ENCODE results near the gene TBC1D2B. TPM values are rescaled to one million over a fixed set of nuclear protein-coding genes. Genes with fewer than 3 reads are reported as not detected.
A peak's percentile ranks its signal among the peaks of the same experiment; 100 is the strongest.

Gene TBC1D2B
- total RNA-seq, 2 donors from 2014 or later: 86.1 to 109 TPM

DNA sequence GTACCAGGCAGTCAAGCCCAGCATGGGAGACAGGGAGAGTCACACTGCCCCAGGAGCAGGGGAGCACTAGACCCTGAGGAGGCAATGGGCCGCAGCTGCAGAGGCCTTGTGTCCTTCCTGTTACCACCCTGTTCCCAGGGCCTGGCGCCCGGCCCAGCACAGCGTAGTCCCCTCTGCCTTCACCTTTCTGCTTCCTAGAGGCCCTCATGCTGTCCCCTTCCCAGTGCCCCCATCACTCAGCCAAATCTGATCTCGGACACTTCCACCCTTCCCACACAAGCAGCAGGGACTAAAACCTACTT is 6.9 kb upstream of the TBC1D2B start:
- H3K27ac Mint-ChIP-seq: no peak overlapping the region
- no peaks in the 10 kb centered on the region for H3K27me3 Mint-ChIP-seq
- no peak for ATAC-seq (replicated peaks)
- H3K36me3 Mint-ChIP-seq (ENCODE audit: low read depth): no peaks in the 10 kb centered on the region
- H3K9me3 Mint-ChIP-seq: no peaks in the 10 kb centered on the region
- H3K4me1 Mint-ChIP-seq: peaks cover 10% of the 10 kb centered on the region
- H3K4me3 Mint-ChIP-seq: no peak overlapping the region

DNA sequence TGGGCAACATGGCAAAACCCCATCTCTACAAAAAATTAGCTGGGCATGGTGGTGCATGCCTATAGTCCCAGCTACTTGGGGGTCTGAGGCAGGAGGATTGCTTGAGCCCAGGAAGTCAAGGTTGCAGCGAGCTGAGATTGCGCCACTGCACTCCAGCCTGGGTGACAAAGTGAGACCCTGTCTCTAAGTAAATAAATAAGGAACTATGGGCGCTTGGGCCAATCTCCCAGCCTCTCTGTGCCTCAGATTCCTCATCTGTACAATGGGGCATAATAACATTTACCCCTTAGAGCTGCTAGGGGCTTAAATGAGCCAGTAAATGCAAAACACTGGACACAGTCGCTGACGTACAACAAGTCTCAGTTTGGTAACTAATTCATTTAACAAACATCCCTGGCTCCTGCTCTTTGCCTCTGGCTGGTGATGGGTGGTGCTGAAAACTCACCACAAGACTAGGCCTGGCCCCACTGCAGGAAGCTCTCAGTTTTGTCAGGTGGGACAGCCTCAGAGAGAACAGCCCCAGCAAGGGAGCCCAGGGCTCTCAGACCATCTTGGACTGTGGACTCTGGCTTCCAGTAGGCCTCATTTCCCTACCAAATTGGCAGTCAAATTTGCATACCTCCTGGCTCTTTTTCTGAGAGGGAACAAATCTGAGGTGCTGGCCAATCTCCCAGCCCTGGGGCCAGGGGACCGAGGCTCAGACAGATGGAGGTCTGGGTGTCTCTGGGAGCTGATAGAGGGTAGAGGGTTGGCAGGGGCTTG is 6.4 kb upstream of the TBC1D2B start:
- no peaks in the 10 kb centered on the region for H3K27me3 Mint-ChIP-seq
- H3K4me1 Mint-ChIP-seq: peaks cover 10% of the 10 kb centered on the region
- no peak for ATAC-seq (replicated peaks)
- H3K9me3 Mint-ChIP-seq: no peaks in the 10 kb centered on the region
- no peak overlapping the region for H3K4me3 Mint-ChIP-seq
- no peaks in the 10 kb centered on the region for H3K36me3 Mint-ChIP-seq (ENCODE audit: low read depth)
- no peak overlapping the region for H3K27ac Mint-ChIP-seq

DNA sequence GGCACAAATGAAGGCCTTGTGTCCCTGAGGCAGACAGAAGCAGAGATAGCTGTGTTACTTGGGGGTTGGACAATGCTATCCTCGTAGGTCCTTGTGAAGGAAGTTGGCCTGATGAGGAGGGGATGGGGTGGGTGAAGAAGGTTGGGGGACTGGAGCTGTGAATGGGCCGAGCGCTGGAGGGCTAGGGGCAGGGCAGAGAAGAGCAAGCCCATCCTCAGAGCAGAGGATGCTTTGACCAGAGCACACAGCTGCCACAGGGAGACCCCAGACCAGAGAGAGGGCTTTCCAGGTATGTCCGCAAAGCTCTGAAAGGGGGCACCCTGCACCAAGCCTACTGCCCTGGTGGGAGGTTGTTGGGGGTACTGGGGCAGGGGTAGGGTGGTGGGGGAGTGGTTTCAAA is 5.7 kb upstream of the TBC1D2B start:
- H3K4me1 Mint-ChIP-seq: peaks cover 10% of the 10 kb centered on the region
- H3K36me3 Mint-ChIP-seq (ENCODE audit: low read depth): no peaks in the 10 kb centered on the region
- H3K27ac Mint-ChIP-seq: no peak overlapping the region
- H3K4me3 Mint-ChIP-seq: no peak overlapping the region
- H3K27me3 Mint-ChIP-seq: no peaks in the 10 kb centered on the region
- H3K9me3 Mint-ChIP-seq: no peaks in the 10 kb centered on the region
- ATAC-seq (replicated peaks): no peak

DNA sequence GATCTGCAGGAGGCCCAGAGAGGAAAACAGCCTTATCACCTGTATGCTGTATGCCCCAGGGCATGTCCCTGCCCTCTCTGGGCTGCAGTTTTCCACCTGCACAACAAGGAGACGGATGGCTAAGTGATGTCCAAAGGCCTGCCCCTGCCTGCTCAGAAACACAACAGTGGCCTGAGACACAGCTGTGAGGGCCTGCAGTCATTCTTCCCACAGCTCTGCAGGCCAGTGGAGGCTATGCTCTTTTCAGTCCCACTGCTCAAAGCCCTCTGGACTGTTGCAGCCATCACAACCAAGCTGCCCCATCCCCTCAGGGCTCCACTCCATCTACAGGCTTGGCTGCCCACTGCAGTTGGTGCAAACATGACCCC is 5.2 kb upstream of the TBC1D2B start:
- no peaks in the 10 kb centered on the region for H3K9me3 Mint-ChIP-seq
- peak overlapping the region; percentile 28 for H3K4me3 Mint-ChIP-seq
- no peaks in the 10 kb centered on the region for H3K36me3 Mint-ChIP-seq (ENCODE audit: low read depth)
- H3K27ac Mint-ChIP-seq: peak overlapping the region; percentile 47
- ATAC-seq (replicated peaks): no peak
- H3K27me3 Mint-ChIP-seq: no peaks in the 10 kb centered on the region
- H3K4me1 Mint-ChIP-seq: peaks cover 10% of the 10 kb centered on the region

DNA sequence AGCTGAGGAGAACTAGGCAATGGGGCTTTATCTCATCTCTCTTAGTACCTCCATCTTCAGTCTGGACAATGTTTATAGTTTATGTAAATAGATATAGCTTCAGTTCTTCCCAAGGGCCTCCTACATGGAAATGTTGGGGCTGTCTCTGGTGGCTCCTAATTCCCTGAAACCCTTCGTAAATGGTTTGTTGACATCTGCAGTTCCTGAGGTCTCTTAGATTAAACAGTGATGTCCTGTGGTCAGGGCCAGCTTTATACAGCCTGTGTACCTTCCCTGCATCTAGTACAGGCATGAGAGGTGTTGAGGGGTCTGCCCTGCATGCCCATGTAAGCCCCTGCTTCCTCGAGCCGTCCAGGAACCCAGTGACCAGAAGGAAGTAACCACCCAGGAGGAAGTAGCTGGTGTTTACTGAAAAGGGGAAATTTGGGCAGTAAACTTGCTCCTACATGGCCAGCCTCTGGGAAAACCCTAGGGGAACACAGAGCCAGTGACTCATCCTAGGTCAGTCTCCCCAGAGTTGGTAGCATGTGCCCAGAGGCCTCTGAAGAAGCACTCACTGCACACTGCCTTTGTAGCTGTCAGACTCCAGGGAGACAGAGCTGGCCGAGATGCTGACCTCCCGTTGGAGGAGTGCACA is 4.7 kb upstream of the TBC1D2B start:
- H3K4me3 Mint-ChIP-seq: peak overlapping the region; percentile 28
- no peaks in the 10 kb centered on the region for H3K27me3 Mint-ChIP-seq

DNA sequence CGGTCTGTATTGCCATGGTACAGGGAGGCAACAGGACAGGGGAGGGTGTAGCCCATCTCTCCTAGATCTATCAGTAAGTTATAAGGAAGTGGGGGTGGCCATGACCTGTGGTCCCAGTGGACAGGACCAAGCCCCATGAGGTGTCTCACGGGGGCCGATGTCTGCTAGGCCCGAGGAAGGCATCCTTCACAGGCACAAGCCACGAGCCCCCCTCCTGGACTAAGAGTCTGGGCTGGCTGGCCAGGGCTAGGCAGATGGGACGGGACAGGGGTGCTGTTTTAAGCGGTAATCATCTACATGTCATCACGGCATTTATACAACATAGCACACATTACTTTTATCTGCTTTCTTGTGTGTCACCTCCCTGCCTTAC is 2.6 kb upstream of the TBC1D2B start:
- no peaks in the 10 kb centered on the region for H3K9me3 Mint-ChIP-seq
- no peak for ATAC-seq (replicated peaks)
- H3K4me3 Mint-ChIP-seq: no peak overlapping the region
- no peaks in the 10 kb centered on the region for H3K27me3 Mint-ChIP-seq
- H3K36me3 Mint-ChIP-seq (ENCODE audit: low read depth): peaks cover 9% of the 10 kb centered on the region
- H3K27ac Mint-ChIP-seq: peak overlapping the region; percentile 18
- H3K4me1 Mint-ChIP-seq: peaks cover 15% of the 10 kb centered on the region

More for the DNA sequence above, 4.7 kb upstream of the TBC1D2B start:
- H3K27ac Mint-ChIP-seq: peak overlapping the region; percentile 47
- H3K36me3 Mint-ChIP-seq (ENCODE audit: low read depth): no peaks in the 10 kb centered on the region
- no peaks in the 10 kb centered on the region for H3K9me3 Mint-ChIP-seq
- peak; percentile 65 for ATAC-seq (replicated peaks)
- H3K4me1 Mint-ChIP-seq: peaks cover 10% of the 10 kb centered on the region

DNA sequence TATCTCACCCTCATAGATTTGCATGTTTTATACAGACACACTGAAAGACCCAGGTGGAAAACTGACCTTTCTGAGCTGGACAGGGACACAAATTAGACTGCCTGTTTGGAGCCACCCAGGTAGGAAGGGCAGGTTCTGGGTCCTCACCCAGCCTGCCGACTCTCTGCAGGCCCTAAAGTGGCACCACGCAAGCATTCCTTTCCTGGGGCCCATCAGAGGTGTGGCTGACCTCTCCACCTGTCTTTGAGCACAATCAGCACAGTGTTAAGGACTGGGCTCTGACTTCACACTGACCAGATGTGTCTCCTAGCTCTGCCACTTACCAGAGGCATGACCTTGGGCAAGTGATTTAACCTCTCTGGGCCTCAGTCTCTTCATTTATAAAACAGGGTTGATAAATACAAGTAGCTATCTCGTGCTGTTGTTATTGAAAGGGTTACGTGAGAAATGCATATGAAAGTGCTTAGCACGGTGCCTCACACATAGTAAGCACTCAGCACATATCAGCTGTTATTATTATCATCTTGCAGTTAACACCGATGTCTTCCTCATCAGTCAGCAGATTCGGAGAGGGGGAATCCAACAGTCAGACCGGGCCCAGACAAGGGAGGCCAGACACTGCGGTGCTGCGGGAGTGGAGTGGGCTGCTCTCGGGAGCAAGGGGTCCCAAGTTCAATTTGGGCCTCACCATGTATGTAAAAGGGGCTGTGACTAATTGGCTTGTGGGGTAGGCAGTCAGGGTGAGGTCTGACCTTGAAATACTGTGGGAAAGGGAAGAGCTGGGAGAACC is 2.0 kb upstream of the TBC1D2B start:
- no peak for ATAC-seq (replicated peaks)
- Mint-ChIP-seq H3K27me3 (no peaks in the 10 kb centered on the region), H3K9me3 (no peaks in the 10 kb centered on the region), H3K4me1 (peaks cover 19% of the 10 kb centered on the region), H3K27ac (peak overlapping the region; percentile 18), H3K4me3 (peak overlapping the region; percentile 2), H3K36me3 (ENCODE audit: low read depth) (peaks cover 13% of the 10 kb centered on the region)

DNA sequence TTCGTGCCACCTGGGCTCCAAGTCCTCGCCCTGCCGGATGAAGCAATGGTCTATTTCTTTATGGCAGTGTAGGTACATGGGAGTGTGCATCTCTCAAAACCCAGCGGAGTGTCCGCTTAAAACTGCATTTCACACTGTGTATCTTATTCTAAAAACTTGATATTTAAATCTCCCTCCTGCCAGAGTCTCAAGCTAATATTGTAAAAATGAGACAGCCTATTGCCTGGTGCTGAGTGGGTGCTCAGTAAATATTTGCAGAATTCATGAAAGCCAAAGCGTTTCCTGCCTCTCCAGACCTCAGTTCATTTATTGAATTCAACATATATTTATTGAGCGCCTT is 330 bp upstream of the TBC1D2B start:
- Mint-ChIP-seq H3K4me3 (no peak overlapping the region), H3K9me3 (no peaks in the 10 kb centered on the region), H3K27me3 (no peaks in the 10 kb centered on the region), H3K4me1 (peaks cover 27% of the 10 kb centered on the region), H3K36me3 (ENCODE audit: low read depth) (peaks cover 18% of the 10 kb centered on the region), H3K27ac (peak overlapping the region; percentile 87)
- no peak for ATAC-seq (replicated peaks)

DNA sequence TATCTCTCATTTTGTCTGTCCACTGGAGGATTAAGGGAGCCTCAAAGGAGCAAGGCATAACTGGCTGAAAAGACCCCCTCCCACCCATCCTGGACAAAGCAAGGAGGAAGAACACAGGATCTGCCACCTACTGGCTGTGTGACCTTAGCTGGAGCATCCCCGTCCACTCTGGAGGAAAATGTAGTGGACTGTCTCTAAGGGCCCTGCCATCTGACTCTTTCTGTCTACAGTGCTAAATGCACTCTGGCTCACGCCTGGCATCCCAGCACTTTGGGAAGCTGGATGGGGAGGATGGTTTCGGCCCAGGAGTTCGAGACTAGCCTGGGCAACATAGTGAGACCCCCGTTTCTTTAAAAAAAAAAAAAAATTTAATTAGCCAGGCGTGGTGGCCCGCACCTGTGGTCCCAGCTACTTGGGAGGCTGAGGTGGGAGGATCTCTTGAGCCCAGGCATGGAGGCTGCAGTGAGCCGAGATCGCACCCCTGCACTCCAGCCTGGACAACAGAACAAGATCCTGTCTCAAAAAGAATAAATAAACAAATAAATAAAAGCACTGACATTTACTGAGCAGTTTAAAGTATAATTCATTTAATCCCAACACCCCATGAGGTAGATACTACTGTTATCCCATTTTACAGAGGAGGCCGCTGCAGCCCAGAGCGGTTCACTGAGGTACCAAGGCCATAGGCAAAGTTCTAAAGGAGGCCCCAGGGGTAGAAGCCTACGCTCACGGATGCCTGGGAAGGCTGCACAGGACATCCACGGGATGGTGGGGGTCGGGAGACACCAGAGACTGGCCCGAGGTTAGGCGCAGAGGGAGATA is 1.1 kb downstream of the TBC1D2B start:
- Mint-ChIP-seq H3K36me3 (ENCODE audit: low read depth) (peaks cover 21% of the 10 kb centered on the region), H3K9me3 (no peaks in the 10 kb centered on the region), H3K4me3 (no peak overlapping the region), H3K4me1 (peaks cover 28% of the 10 kb centered on the region), H3K27me3 (no peaks in the 10 kb centered on the region), H3K27ac (peak overlapping the region; percentile 85)
- peak; percentile 46 for ATAC-seq (replicated peaks)

DNA sequence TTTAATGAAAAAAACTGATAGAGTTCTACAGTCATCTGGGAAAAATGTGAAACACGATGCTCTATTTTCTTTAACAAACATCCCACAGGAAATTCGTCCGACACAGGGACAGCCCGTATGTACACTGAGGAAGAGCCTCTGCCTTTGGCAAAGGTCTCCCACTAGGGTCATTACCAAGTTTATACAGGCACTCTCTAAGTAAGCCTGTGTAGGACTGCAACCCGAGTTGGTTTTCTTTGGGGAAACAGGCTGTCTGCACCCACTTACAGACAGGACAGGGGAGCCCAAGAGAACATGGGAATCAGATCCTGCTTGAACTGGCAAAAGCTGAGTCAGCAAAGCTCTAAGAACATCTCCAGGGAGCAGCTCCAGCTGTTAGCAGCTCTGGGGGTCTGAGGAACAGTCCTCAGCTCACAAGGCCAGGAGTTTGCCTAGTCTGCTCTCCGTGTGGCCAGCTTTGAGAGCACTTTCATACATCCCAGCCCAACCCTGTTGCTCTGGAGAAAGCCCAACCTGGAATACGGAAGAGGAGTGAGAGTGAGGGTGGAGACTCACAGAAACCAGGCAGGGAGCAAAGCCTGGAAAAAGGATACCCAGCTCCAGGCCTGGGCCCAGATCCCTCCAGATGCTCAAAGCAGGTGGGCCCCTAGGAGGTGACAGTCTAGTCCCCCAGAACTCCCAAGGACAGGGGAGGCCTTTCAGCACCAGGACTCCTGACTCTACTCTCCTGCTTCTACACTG is 1.9 kb downstream of the TBC1D2B start:
- H3K27me3 Mint-ChIP-seq: no peaks in the 10 kb centered on the region
- no peaks in the 10 kb centered on the region for H3K9me3 Mint-ChIP-seq
- no peak overlapping the region for H3K4me3 Mint-ChIP-seq
- peaks cover 30% of the 10 kb centered on the region for H3K4me1 Mint-ChIP-seq
- no peak for ATAC-seq (replicated peaks)
- peak overlapping the region; percentile 85 for H3K27ac Mint-ChIP-seq
- H3K36me3 Mint-ChIP-seq (ENCODE audit: low read depth): peaks cover 25% of the 10 kb centered on the region

DNA sequence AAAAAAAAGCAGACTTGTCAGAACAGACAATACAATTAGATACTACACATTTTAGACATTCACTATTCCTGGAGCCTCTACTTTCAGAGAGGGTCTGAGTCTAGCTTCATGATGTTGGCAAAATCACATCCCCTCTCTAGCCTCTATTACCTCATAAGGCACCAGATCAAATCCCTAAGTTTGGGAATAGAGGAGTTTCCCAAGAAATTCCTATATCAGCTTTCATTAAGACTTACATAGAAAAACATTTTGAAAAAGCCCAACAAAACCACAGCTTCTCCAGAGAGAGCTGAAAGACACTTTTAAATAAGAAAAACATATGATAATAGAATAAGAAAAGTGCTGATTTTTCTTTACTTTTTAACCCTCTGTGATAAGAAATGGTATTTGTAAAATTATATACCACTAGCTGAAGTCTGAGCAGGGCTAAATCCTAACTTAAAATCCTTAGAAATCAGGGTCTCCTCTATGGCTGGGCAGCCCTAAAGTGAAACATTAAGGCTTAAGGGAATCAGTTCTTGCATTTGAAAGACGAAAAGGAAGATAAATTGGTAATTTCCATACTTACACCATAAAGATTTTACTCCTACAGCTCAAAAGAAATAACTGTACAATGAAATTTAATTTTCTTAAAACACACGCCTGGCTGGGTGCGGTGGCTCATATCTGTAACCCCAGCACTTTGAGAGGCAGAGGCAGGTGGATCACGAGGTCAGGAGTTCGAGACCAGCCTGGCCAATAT is 4.3 kb downstream of the TBC1D2B start:
- peaks cover 52% of the 10 kb centered on the region for H3K4me1 Mint-ChIP-seq

DNA sequence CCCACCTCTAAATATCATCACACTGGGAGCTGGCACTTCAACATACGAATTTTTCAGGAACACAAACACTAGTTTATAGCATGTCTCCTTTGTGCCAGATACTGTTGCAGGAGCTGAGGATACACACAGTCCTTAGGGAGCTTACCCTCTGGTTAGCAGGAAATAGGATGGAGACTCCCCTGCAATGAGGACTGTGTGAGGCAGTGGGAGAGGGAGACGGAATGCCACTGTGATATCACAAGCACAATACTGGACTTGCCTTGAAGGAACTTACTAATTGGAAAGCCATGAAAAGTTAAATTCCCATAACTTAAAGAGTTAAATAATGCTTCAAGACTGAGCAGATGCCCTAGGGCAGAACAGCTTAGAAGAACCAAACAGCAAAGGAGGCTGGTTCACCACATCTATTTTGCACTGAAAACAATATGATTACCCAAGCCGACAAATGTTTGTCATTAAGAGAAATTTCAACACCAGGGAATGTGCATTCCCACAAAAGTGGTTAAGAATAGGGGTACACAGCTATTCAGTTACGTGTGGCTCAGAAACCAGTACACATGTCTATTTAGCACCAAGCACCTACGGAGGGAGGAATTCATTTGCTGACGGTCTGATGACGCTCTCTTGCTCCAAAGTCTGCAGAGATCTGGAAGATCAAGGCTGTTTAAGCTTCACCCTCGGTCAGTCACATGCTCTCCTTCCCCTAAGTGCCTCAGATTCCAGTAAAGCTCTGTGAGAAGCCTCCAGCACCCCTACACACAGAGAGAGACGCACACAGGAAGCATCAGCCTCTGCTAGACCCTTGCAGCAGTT is 5.2 kb downstream of the TBC1D2B start:
- H3K4me3 Mint-ChIP-seq: no peak overlapping the region
- no peak for ATAC-seq (replicated peaks)
- no peaks in the 10 kb centered on the region for H3K27me3 Mint-ChIP-seq
- peaks cover 56% of the 10 kb centered on the region for H3K4me1 Mint-ChIP-seq
- H3K36me3 Mint-ChIP-seq (ENCODE audit: low read depth): peaks cover 30% of the 10 kb centered on the region
- no peaks in the 10 kb centered on the region for H3K9me3 Mint-ChIP-seq
- H3K27ac Mint-ChIP-seq: peak overlapping the region; percentile 59

More for the DNA sequence above, 4.3 kb downstream of the TBC1D2B start:
- Mint-ChIP-seq H3K4me3 (no peak overlapping the region), H3K36me3 (ENCODE audit: low read depth) (peaks cover 30% of the 10 kb centered on the region), H3K9me3 (no peaks in the 10 kb centered on the region), H3K27me3 (no peaks in the 10 kb centered on the region), H3K27ac (peak overlapping the region; percentile 59)
- ATAC-seq (replicated peaks): no peak

DNA sequence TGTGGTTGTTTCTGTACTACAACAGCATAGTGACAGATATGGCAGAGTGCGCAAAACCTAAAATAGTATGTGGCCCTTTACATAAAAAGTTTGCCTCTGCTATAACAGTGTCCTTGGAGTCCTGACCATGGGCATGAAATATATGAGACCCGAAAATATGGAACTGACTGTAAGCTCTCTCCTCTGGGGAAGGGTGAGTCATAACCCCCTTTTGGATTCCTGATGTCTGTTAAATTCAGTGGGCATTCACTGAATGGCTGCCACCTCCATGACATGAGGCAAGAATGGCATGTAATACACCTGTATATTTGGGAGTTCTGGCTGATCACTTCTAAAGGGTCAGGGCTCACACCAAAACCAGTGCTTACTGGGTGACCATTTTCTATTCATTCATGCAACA is 6.1 kb downstream of the TBC1D2B start:
- Mint-ChIP-seq H3K27ac (no peak overlapping the region), H3K27me3 (no peaks in the 10 kb centered on the region), H3K4me3 (no peak overlapping the region), H3K36me3 (ENCODE audit: low read depth) (peaks cover 30% of the 10 kb centered on the region), H3K9me3 (no peaks in the 10 kb centered on the region), H3K4me1 (peaks cover 64% of the 10 kb centered on the region)
- peak; percentile 13 for ATAC-seq (replicated peaks)
